B cell (primary cell): ENCODE measurements around the gene CRMP1. TPM values are rescaled to one million over a fixed set of nuclear protein-coding genes. Genes with fewer than 3 reads are reported as not detected.

ENCODE experiments used
- ATAC-seq: fragments of 200-7000 bp; cut with Tn5 transposase; one replicate; pipeline ENCODE4 v1.10.0; 2021; ENCODE audit warnings: low read depth, mild to moderate bottlenecking, moderate number of reproducible peaks, moderate library complexity
- CTCF ChIA-PET: fragments of 350-600 bp; sonication (Branson Sonifier 250); formaldehyde crosslinking; loops from one replicate; lab custom pipeline; 2021; ENCODE audit warnings: antibody characterized with exemption, inconsistent platforms; lab: Charles Lee
- POLR2A ChIA-PET: fragments of 350-600 bp; sonication (Branson Sonifier 250); formaldehyde crosslinking; loops from one replicate; lab custom pipeline; 2021; ENCODE audit warnings: antibody characterized with exemption; lab: Charles Lee
- DNase-seq: peaks from one replicate; pipeline ENCODE4 v3.0.0; 2013
- H2AFZ ChIP-seq: 2 replicates; pipeline ENCODE4 v1.6.1; 2012; ENCODE audit warnings: mild to moderate bottlenecking, low read depth, low read length; ENCODE audit not compliant: insufficient read depth, poor library complexity, severe bottlenecking
- H3K27ac ChIP-seq, 2 donors: 1 replicate in 1 of 2; 2 replicates in 1 of 2; pipeline ENCODE4 v1.5.1; 2012 to 2013; ENCODE audit warnings: low read length in 2 of 2, mild to moderate bottlenecking in 2 of 2, moderate library complexity in 1 of 2
- H3K27me3 ChIP-seq, 4 experiments: fragments of 200-600 bp in 1 of 4; sonication (generic) in 1 of 4; replicated peaks in 1 of 4; 1 replicate in 2 of 4; 2 replicates in 2 of 4; pipeline versions ENCODE4 v1.6.1 to v1.7.0; 2013 to 2016; ENCODE audit warnings: low read length in 3 of 4, mild to moderate bottlenecking in 2 of 4, mixed read lengths in 1 of 4, moderate library complexity in 1 of 4; ENCODE audit not compliant: insufficient read depth in 4 of 4, control insufficient read depth in 3 of 4; ENCODE audit errors: control extremely low read depth in 1 of 4
- H3K36me3 ChIP-seq, 2 experiments: replicated peaks in 1 of 2; 1 replicate in 1 of 2; 2 replicates in 1 of 2; pipeline versions ENCODE4 v1.6.1 to v1.7.1; 2013; ENCODE audit warnings: low read length in 1 of 2; ENCODE audit not compliant: insufficient read depth in 2 of 2, control insufficient read depth in 1 of 2; ENCODE audit errors: control extremely low read depth in 1 of 2, extremely low read depth in 1 of 2
- H3K4me1 ChIP-seq, 2 donors: fragments of 200-600 bp in 1 of 2; sonication (generic) in 1 of 2; 1 replicate in 1 of 2; 2 replicates in 1 of 2; pipeline versions ENCODE4 v1.5.1 to v1.6.1; 2013 to 2017; ENCODE audit warnings: low read length in 2 of 2; ENCODE audit not compliant: control insufficient read depth in 2 of 2, insufficient read depth in 2 of 2
- H3K4me2 ChIP-seq: replicated peaks from 2 replicates; pipeline ENCODE3; 2012; ENCODE audit warnings: mild to moderate bottlenecking, low read depth, low read length; ENCODE audit not compliant: poor library complexity, severe bottlenecking
- H3K4me3 ChIP-seq, 5 experiments: fragments of 200-600 bp in 1 of 5; sonication (generic) in 1 of 5; 1 replicate in 3 of 5; 2 replicates in 2 of 5; pipeline versions ENCODE4 v1.5.1 to v1.7.0; 2011 to 2016; ENCODE audit warnings: low read length in 4 of 5, mild to moderate bottlenecking in 4 of 5, low read depth in 2 of 5, control low read depth in 1 of 5, moderate library complexity in 1 of 5; ENCODE audit not compliant: insufficient read depth in 1 of 5; ENCODE audit errors: control extremely low read depth in 1 of 5, extremely low read depth in 1 of 5
- H3K79me2 ChIP-seq: fragments of 200-600 bp; sonication (generic); one replicate; pipeline ENCODE4 v1.6.0; 2016; ENCODE audit warnings: low read length; ENCODE audit not compliant: control insufficient read depth, insufficient read depth
- H3K9ac ChIP-seq: fragments of 200-600 bp; sonication (generic); 2 replicates; pipeline ENCODE4 v1.6.1; 2017; ENCODE audit warnings: mild to moderate bottlenecking, low read length, moderate library complexity
- H3K9me3 ChIP-seq, 3 donors: one replicate each; pipeline versions ENCODE4 v1.6.1 to v1.7.1; 2013; ENCODE audit warnings: low read length in 2 of 3; ENCODE audit not compliant: control insufficient read depth in 2 of 3, insufficient read depth in 1 of 3; ENCODE audit errors: control extremely low read depth in 1 of 3
- H4K20me1 ChIP-seq: 2 replicates; pipeline ENCODE4 v1.6.0; 2012; ENCODE audit warnings: mild to moderate bottlenecking, low read length; ENCODE audit not compliant: insufficient read depth, control insufficient read depth, poor library complexity, severe bottlenecking
- H3K27ac Mint-ChIP-seq: one replicate; pipeline ENCODE4 v1.8.0; 2021; ENCODE audit warnings: mixed read lengths
- H3K27me3 Mint-ChIP-seq: one replicate; pipeline ENCODE4 v1.8.0; 2021; ENCODE audit warnings: mixed read lengths
- H3K4me1 Mint-ChIP-seq: one replicate; pipeline ENCODE4 v1.8.0; 2021; ENCODE audit warnings: mixed read lengths
- H3K4me3 Mint-ChIP-seq: one replicate; pipeline ENCODE4 v1.8.0; 2021; ENCODE audit warnings: mixed read lengths
- H3K9me3 Mint-ChIP-seq: one replicate; pipeline ENCODE4 v1.8.0; 2022; ENCODE audit warnings: mixed read lengths; ENCODE audit not compliant: insufficient read depth
- CTCF ChIP-seq: fragments of 200-600 bp; IDR thresholded peaks from one replicate; pipeline ENCODE4 v1.8.0; 2022; ENCODE audit warnings: antibody characterized with exemption, mild to moderate bottlenecking
- EZH2 ChIP-seq: IDR thresholded peaks from 2 replicates; pipeline ENCODE4 v1.6.1; 2012; ENCODE audit warnings: borderline replicate concordance, low read depth, mild to moderate bottlenecking, moderate library complexity, low read length; ENCODE audit not compliant: insufficient read depth, poor library complexity, severe bottlenecking
- WGBS: methylation state at CpG from one replicate; pipeline ENCODE4 v1.1.5; 2013; ENCODE audit warnings: missing lambda C conversion rate; ENCODE audit not compliant: insufficient coverage; 5-methylcytosine and 5-hydroxymethylcytosine counted together
- intact Hi-C: fragments of 100-400 bp; cut with micrococcal nuclease; formaldehyde crosslinking; loops from one replicate; pipeline ENCODE4 v1.10.0; 2022
- polyA plus RNA-seq: library from polyadenylated mRNA; depleted of rRNA; stranded (reverse); fragments of >200 nt; gene quantifications from 2 replicates; pipeline ENCODE4 v1.2.3, GENCODE V29; 2012
- total RNA-seq, 2 donors: library from RNA; stranded (reverse); fragments of 120-200 nt in 1 of 2; gene quantifications; 1 replicate in 1 of 2; 2 replicates in 1 of 2; pipeline versions ENCODE4 v1.2.3 to v1.2.4, GENCODE V29; 2013 to 2022

The CRMP1 gene
- total and polyA plus RNA-seq, 2 donors (not counting 1 experiment from before 2014, with no cell fraction given), result 0.13 TPM; not detected in 1

- Mint-ChIP-seq H3K27ac (no peak overlapping the region), H3K4me1 (peaks cover 6% of the 10 kb centered on the region), H3K4me3 (no peak overlapping the region), H3K9me3 (no peaks in the 10 kb centered on the region), H3K27me3 (peaks cover 13% of the 10 kb centered on the region)
- peaks cover 0 to 15% (median 0%) of the 10 kb centered on the region in 3 donors for H3K9me3 ChIP-seq
- H3K27ac ChIP-seq, result no peak overlapping the region
- ATAC-seq (no peak), DNase-seq (no peak)
- no peak overlapping the region for H3K4me3 ChIP-seq
- no peaks in the 10 kb centered on the region for H3K36me3 ChIP-seq
- WGBS, result 80% methylated on average over 2 of the region's 3 CpGs
- H2AFZ ChIP-seq, result no peak overlapping the region
- no peak overlapping the region for H3K4me2 ChIP-seq
- no peaks in the 10 kb centered on the region for H3K27me3 ChIP-seq
- H3K4me1 ChIP-seq, result no peaks in the 10 kb centered on the region
- no peaks in the 10 kb centered on the region for H3K79me2 ChIP-seq
- H4K20me1 ChIP-seq, result no peaks in the 10 kb centered on the region
- ChIA-PET CTCF (no interaction called here), POLR2A (no interaction called here)
- intact Hi-C loops, result no loop called here
- no peak overlapping the region for H3K9ac ChIP-seq
- no peak for TF ChIP-seq CTCF
Measured at GRCh38 chr4:5927116-5927515, 34.2 kb upstream of the CRMP1 start.

- no peak for ATAC-seq
- H3K27me3 ChIP-seq, result peaks cover 0 to 2% (median 0%) of the 10 kb centered on the region in 4 experiments
- no peaks in the 10 kb centered on the region for H3K36me3 ChIP-seq
- no peaks in the 10 kb centered on the region for H3K79me2 ChIP-seq
- no peaks in the 10 kb centered on the region for H4K20me1 ChIP-seq
- H3K4me1 Mint-ChIP-seq, result peaks cover 6% of the 10 kb centered on the region
- no peaks in the 10 kb centered on the region for H3K9me3 Mint-ChIP-seq
- ChIA-PET POLR2A (no interaction called here), CTCF (no interaction called here)
- H3K4me3 ChIP-seq, result no peak overlapping the region
- H3K27ac ChIP-seq, result no peak overlapping the region
- whole genome bisulfite sequencing, result 46% methylated on average over 5 of the region's 7 CpGs
- no peak overlapping the region for H3K4me3 Mint-ChIP-seq
- H2AFZ ChIP-seq, result no peak overlapping the region
- H3K27me3 Mint-ChIP-seq, result peaks cover 15% of the 10 kb centered on the region
- no peak overlapping the region for H3K9ac ChIP-seq
- no peak for DNase-seq
- intact Hi-C loops, result no loop called here
- H3K4me2 ChIP-seq, result no peak overlapping the region
- TF ChIP-seq EZH2 (no peak), CTCF (no peak)
- H3K27ac Mint-ChIP-seq, result no peak overlapping the region
- peaks cover 0 to 15% (median 0%) of the 10 kb centered on the region in 3 donors for H3K9me3 ChIP-seq
- H3K4me1 ChIP-seq, result no peaks in the 10 kb centered on the region
Measured at GRCh38 chr4:5926598-5926997, 33.7 kb upstream of the CRMP1 start.
